ENCODE results near the gene AK5. TPM values are rescaled to one million over a fixed set of nuclear protein-coding genes. Genes with fewer than 3 reads are reported as not detected.

The AK5 gene
- total RNA-seq, 2 experiments from 2014 or later = 4.6 to 5.6 TPM

DNA sequence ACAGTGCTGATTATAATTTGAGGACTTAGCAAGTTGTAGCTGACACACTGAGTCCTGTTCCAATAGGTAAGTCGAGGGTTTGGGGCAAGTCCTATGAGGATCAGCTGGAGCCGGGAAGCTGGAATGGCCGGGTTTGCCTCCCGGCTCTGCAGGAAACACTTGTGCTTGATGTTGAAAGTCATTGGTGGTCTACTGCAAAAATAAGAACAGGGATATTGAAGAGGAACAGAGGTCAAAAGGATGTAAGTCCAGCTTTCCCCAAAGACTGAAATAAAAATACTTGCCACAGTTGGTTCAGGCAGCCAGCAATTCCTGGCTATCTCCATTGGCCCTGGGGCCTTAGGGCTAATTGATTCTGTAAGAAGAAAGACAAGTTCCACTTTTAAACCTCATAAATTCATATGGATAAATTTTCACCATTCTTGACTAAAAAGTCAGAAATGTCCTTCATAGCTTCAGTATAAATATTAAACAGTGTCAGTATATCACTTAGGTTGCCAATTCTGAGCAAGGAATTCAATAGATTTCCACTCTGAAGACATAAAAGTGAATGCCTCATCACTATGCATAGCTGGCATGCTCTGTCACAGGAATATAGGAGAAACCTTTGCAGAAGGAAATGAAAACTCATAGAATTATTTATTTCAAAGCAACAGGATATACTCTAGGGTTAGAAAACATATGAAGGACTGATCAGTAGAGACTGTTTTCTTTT lies 165.2 kb downstream of the AK5 start:
- intact Hi-C loops (cut with micrococcal nuclease) = no loop called here
- TF ChIP-seq, protein P1, sequence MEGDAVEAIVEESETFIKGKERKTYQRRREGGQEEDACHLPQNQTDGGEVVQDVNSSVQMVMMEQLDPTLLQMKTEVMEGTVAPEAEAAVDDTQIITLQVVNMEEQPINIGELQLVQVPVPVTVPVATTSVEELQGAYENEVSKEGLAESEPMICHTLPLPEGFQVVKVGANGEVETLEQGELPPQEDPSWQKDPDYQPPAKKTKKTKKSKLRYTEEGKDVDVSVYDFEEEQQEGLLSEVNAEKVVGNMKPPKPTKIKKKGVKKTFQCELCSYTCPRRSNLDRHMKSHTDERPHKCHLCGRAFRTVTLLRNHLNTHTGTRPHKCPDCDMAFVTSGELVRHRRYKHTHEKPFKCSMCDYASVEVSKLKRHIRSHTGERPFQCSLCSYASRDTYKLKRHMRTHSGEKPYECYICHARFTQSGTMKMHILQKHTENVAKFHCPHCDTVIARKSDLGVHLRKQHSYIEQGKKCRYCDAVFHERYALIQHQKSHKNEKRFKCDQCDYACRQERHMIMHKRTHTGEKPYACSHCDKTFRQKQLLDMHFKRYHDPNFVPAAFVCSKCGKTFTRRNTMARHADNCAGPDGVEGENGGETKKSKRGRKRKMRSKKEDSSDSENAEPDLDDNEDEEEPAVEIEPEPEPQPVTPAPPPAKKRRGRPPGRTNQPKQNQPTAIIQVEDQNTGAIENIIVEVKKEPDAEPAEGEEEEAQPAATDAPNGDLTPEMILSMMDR (IDR thresholded peaks at IDR 0.05) = no peak
- no peaks in the 10 kb centered on the region for H3K27me3 Mint-ChIP-seq
- ATAC-seq = no peak
- H3K4me3 Mint-ChIP-seq = no peak overlapping the region
- H3K36me3 Mint-ChIP-seq (ENCODE audit: low read depth) = no peaks in the 10 kb centered on the region
- H3K27ac Mint-ChIP-seq = no peak overlapping the region
- CTCF ChIA-PET = interaction anchor here (1.2 kb wide), 1 partner anchor 26 kb away, joined by 3 read pairs; no protein-coding TSS in a partner anchor
- POLR2A ChIA-PET = no interaction called here
- no peak for DNase-seq
- no peaks in the 10 kb centered on the region for H3K9me3 Mint-ChIP-seq
- H3K4me1 Mint-ChIP-seq (ENCODE audit: low read depth) = no peaks in the 10 kb centered on the region

DNA sequence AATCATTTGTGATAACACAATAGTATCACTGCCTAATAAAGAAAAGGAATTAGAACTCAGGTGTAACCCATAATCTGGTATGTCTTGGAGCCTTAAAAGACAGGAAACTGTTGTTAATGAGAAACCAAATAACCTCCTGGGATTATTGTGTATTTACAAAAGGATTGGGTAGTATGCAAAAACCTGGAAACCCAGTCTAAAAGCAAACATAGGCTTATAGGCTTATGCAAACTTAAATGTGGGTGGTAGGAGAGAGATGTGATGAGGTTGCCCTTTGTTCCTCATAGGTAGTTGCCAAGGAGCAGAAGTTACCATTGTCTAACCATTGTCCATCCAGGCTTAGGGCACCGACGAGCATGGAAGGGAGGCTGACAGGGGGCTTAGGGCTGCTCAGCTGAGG lies 165.8 kb downstream of the AK5 start:
- Mint-ChIP-seq H3K4me1 (ENCODE audit: low read depth) (no peaks in the 10 kb centered on the region), H3K36me3 (ENCODE audit: low read depth) (no peaks in the 10 kb centered on the region), H3K27me3 (no peaks in the 10 kb centered on the region), H3K9me3 (no peaks in the 10 kb centered on the region), H3K4me3 (no peak overlapping the region), H3K27ac (no peak overlapping the region)
- CTCF ChIA-PET = interaction anchor here (1.2 kb wide), 1 partner anchor 26 kb away, joined by 3 read pairs; no protein-coding TSS in a partner anchor
- POLR2A ChIA-PET = no interaction called here
- intact Hi-C loops (cut with micrococcal nuclease) = no loop called here
- TF ChIP-seq, protein P1 (IDR thresholded peaks at IDR 0.05) = no peak
- DNase-seq (no peak), ATAC-seq (no peak)

DNA sequence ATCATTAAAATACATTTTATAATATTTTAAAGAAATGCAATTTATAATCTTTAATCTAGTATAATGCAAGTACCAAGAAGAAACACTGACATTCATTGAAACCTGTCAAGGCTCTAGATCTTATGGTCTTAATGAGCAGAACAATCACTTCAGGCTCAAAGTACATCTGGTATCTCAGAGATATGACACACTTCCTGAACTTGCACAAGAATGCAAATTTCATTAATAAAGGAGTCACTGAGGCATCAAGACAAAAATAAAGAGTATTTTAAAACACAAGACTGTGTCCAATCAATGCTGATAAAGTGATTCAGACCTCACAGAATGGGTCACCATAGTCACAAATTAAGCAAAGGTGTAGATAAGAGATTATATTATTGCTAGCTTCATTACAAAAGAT lies 178.1 kb downstream of the AK5 start:
- TF ChIP-seq, protein P1 (IDR thresholded peaks at IDR 0.05) = no peak
- no peak for DNase-seq
- Mint-ChIP-seq H3K9me3 (no peaks in the 10 kb centered on the region), H3K4me1 (ENCODE audit: low read depth) (peaks cover 2% of the 10 kb centered on the region), H3K27ac (no peak overlapping the region), H3K4me3 (no peak overlapping the region), H3K27me3 (no peaks in the 10 kb centered on the region), H3K36me3 (ENCODE audit: low read depth) (no peaks in the 10 kb centered on the region)
- CTCF ChIA-PET = no interaction called here
- no peak for ATAC-seq
- POLR2A ChIA-PET = no interaction called here
- intact Hi-C loops (cut with micrococcal nuclease) = no loop called here

DNA sequence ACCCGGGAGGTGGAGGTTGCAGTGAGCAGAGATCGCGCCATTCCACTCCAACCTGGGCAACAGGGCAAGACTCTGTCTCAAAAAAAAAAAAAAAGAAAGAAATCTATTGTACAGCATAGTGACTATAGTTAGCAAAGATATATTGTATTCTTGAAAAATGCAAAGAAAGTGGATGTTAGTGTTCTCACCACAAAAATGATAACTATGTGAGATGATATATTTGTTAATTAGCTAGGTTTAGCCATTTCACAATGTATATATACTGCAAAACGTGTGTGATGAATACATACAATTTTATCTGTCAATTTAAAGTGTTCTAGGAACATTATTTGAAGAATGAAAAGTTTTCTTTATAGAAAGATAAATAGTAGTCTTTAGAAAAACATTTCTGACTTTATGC lies 179.9 kb downstream of the AK5 start:
- intact Hi-C loops (cut with micrococcal nuclease) = no loop called here
- Mint-ChIP-seq H3K4me1 (ENCODE audit: low read depth) (peaks cover 2% of the 10 kb centered on the region), H3K36me3 (ENCODE audit: low read depth) (no peaks in the 10 kb centered on the region), H3K27me3 (no peaks in the 10 kb centered on the region), H3K27ac (no peak overlapping the region), H3K9me3 (no peaks in the 10 kb centered on the region), H3K4me3 (no peak overlapping the region)
- TF ChIP-seq, protein P1 (IDR thresholded peaks at IDR 0.05) = no peak
- no peak for DNase-seq
- POLR2A ChIA-PET = no interaction called here
- CTCF ChIA-PET = no interaction called here
- no peak for ATAC-seq

DNA sequence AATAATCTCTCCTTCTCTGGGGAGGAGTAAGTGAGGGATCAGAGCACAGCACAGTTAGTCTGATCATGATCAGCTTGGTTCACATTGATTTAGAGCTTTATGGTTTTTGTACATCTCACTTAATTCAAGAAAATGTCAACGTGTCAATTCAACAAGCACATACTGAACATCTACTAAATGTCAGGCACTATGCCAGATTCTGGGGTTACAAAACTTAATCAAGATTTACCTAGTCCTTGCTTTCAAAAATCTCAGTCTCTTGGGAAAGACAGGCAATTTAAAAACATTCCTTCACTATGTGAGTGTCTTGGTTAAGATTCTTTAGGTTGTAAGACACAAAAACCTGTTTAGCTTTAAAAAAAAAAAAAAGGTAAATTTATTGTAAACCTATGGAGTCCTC lies 181.4 kb downstream of the AK5 start:
- no peak for ATAC-seq
- no peak for DNase-seq
- H3K36me3 Mint-ChIP-seq (ENCODE audit: low read depth) = no peaks in the 10 kb centered on the region
- no peak overlapping the region for H3K27ac Mint-ChIP-seq
- no peaks in the 10 kb centered on the region for H3K9me3 Mint-ChIP-seq
- TF ChIP-seq, protein P1 (IDR thresholded peaks at IDR 0.05) = no peak
- intact Hi-C loops (cut with micrococcal nuclease) = no loop called here
- ChIA-PET CTCF (no interaction called here), POLR2A (no interaction called here)
- H3K4me3 Mint-ChIP-seq = no peak overlapping the region
- no peaks in the 10 kb centered on the region for H3K27me3 Mint-ChIP-seq
- H3K4me1 Mint-ChIP-seq (ENCODE audit: low read depth) = peaks cover 2% of the 10 kb centered on the region
